HG03432 (cell line): Measurements from ENCODE around the gene SLC6A9.

Experiments
- ATAC-seq: cut with Tn5 transposase; IDR thresholded peaks from one replicate; pipeline ENCODE4 v1.9.1; 2021; ENCODE audit warnings: mild to moderate bottlenecking, moderate library complexity; ENCODE audit not compliant: unreplicated experiment

Gene SLC6A9

DNA sequence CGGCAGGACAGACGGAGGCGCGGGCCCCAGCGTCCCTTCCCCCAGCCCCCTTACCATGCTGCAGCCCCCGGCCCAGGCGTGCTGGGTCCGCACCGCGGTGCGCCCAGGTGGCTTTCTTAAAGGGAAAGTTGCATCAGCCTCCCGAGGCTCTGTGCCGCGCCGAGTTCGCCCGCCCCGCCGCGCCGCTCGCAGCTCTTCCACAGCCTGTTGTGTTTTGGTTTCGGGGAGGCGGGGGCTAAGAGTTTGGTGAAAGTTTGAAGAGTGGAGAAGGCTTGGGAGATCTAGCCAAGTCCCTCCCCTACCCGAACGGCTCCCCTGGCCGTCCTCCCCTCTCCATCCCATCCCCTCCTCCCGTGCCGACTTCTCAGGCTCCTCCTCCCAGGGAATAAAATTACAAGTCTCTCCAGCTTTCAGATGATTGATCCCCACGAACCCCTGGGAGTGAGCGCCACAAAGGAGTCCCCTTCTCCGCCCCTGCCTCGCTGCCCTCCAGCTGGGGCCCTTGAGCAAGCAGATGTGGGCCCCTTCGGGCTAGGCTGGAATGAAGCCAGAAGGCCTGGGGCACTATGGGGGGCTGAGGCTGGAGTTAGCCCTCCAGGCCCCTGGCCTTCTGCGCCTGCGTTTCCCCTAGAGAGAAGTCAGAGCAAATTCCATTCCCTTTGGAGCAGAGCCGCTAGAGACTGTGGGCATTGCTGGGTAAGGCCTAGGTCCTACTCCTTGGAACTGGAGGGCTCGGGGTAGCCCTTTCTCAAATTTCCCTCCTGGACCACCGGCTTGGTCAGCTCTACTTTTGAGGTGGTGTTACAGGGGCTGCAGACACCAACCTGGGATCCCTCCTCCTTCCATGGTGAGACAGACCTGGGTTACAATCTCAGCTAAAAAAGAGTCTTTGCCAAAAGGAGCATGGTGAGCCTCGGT, at the start of gene SLC6A9:
SLC6A9 (minus strand) TSS at position 211 of the 918 bp plus-strand sequence. CDS start 7,185 bp downstream, outside the sequence.
- ATAC-seq, result no peak

DNA sequence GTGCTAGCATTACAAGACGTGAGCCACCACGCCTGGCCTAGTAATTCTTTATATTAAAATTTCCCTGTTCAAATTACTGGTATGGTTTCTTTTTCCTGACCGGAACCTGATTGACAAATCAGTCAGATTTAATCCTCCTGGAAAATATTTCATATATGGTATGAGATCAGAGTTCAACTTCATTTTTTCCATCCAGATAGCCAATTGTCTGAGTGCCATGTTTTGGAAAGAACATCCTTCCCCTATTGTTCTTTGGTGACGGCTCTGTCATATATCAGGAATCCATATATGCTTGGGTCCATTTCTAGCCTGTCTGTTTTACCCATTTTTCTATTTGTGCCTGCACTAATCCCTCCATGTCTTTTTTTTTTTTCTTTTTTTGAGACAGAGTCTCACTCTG, 48.3 kb upstream of the SLC6A9 start:
- no peak for ATAC-seq

DNA sequence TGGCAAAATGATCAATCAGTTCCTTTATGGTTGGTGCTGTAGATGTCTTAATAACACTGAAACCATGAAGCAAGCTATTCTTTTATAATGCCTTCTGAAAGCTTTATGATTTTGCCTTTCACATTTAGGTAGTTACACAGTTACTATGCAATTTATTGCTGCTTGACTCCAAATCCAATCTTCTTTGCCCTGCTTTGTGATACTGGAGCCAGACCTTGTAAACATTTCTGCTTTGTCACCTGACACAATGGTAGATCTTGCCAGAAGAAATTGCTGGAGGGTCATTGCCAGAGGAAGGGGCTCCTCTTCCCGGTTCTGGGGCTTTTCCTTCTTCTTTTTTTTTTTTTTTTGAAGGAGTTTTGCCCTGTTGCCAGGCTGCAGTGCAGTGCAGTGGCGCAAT, 46.8 kb upstream of the SLC6A9 start:
- ATAC-seq, result no peak

DNA sequence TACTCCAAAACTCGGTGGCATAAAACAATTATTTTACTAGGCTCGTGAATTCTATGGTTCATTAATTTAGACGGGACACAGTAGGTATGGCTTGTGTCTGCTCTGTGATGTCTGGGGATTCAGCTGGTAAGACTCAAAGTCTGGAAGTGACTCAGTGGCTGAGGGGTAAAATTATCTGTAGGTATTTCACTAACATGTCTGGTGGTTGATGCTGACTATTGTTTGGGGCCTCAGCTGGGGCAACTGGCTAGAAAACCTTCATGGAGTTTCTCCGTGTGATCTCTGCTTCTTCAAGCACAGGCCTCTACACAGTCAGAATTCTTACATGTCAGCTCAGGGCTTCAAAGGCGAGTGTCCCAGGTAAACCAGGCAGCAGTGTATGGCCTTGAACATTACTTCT, 46.2 kb upstream of the SLC6A9 start:
- no peak for ATAC-seq

DNA sequence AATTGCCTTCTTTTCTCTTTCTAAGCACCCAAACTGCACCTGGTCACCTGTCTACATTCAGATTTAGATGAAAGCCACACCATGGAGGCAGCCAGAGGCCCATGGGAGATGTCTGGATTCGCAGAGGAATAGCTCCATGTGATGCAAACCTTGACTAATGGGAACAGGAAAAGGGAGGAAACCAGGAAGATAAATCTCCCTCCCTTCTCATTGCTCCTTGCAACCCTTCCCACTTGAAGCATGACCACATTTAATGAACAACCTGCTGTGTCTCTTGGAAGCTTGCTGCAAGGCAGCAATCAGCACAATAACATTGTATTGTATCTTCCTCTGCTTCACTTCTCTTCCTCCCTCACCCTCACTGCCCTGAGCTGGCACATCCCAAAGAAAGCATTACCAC, 44.8 kb upstream of the SLC6A9 start:
- ATAC-seq, result no peak

DNA sequence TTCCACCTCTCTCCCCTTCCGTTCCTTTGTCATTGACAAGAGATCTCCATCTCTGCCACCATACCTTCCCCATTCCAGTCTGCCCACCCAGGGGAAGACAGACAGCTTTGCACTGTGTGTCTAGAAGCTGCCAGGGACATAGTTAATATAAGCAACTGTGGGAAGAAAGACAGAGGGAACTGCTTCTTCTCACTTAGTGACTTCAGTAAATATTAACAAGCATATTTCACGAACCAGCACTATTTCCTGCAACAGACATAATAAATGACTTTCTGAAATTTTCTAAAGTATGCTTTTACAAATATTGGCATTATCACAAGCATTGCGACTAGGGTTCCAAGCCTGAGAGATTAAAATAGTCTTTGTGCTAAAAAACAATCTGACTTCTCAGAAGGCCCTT, 43.2 kb upstream of the SLC6A9 start:
- ATAC-seq, result no peak

DNA sequence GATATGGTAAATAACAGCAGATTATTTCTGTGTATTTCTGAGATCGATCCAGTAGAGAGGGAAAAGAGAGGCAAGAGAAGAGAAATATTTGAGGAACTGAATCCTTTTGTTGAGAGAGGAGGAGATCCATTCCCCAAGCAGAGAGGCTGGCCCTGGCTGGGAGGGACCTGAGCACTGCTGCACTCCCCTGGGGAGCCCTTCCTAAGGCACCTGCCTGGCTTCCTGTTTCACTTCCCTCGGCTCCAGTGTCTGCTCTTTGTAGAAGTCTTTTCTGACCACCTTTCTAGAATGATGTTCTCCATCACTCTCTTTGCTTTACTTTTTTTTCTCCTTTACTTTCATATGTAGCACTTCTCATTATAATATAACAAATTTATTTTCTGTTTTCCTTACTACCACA, 42.3 kb upstream of the SLC6A9 start:
- no peak for ATAC-seq

DNA sequence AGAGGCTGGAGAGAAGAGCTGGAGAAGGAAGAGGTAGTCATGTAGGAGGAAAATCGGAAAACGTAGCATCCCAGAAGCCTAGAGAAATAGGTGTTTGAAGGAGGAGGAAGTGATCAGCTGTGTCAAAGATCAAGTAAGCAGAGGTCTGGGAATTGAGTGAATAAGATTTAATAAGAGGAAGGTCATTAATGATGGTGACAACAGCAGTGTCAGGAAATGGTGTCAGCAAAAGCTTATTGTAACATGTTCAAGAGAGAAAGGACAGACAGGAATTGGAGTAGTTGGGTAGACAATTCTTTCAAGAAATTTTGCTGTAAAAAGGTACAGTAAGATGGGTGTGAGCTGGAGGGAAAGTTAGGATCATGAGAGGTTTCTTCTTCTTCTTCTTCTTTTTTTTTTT, 41.6 kb upstream of the SLC6A9 start:
- no peak for ATAC-seq

DNA sequence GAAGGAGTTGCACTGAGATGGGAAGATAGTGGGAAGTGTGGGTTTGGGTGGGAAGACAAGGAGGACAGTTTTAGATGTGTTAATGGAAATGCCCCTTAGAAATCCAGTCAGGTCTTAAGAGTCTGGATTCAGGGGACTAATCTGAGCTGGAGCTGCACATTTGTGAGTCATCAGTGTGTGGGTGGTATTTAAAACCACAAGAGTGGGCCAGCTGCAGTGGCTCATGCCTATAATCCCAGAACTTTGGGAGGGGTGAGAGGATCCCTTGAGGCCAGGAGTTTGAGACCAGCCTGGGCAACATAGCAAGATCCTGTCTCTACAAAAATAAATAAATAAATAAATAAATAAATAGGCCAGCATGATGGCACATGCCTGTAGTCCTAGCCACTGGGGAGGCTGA, 40.9 kb upstream of the SLC6A9 start:
- ATAC-seq, result no peak

DNA sequence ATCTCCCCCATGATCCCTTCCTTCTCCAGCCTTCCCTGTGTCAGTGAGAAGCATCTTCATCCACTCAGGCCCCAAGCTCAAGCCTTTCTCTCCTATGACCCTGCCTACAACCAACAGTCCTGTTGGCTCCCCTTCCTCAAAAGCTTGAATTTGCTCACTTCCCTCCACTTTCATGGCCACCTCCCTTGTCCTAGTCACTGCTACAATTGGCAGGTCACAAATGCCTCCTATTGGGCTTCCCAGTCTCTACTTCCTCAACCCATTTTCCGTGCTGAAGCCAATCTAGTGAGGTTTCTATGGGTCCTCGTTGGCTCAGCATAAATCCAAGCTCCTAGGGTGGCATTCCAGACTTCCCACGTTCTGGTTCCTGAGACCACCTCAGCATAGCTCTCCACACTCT, 40.2 kb upstream of the SLC6A9 start:
- ATAC-seq, result no peak

DNA sequence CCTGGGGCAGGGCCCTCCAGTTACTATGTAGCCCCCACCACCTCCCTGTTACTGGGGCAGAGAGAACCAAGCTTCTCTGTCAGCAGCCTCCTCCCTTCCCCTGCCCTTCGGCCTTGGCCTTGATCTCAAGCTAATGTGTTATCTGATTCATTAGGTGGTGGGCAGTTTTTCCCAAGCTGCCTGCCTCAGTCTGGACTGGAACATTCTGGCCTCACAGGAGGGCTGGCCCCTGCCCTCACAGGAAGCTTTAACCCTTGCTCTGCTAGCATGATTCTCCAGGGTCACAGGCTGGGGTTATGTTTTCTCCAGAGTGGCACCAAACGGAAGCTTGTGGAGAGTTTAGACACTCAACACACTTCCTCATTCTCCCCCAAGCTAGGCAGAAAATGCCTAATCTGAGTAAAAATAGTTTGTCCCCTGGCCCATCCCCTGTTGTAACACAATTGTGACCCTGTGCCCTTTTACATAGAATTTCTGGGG, 37.2 kb upstream of the SLC6A9 start:
- ATAC-seq, result no peak

DNA sequence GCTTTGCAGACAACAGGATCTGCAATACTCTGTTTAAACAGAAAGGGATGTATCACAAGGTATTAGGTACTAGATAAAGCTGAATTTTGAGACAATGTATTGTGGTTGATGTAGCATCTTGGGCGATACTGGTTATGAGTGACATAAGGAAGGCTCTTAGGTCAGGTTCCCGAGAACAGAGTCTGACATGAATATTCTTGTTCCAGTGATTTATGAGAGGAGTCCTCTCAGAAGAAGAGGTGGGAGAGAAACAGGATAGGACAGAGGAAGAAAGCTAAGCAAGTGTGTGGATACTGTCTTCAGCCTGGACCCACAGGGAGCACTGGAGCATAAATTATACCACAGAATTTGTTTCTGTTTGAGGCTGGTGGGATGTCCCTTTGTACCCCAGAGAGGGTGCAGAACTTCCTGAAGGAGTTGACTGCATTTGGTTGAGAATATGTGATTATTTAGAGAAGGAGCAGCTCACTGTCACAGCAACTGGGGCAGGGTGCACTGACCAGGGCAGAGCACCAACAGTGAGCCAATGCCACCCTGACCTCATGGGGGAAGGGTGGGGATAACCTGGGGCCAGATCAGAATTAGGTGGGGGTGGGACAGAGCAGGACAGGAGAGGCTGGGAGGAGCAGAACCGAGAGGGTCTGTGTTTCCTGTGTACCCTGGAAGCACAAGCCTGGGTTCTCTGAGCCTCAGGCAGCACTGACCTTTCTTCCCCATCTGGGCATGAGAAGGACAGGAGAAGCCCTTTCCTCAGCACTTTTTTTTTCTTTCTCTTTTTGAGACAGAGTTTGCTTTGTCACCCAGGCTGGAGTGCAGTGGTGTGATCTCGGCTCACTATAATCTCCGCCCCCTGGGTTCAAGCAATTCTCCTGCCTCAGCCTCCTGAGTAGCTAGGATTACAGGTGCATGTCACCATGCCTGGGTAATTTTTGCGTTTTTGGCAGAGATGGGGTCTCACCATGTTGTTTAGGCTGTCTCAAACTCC, 36.3 kb upstream of the SLC6A9 start:
- ATAC-seq, result peak; percentile 46

DNA sequence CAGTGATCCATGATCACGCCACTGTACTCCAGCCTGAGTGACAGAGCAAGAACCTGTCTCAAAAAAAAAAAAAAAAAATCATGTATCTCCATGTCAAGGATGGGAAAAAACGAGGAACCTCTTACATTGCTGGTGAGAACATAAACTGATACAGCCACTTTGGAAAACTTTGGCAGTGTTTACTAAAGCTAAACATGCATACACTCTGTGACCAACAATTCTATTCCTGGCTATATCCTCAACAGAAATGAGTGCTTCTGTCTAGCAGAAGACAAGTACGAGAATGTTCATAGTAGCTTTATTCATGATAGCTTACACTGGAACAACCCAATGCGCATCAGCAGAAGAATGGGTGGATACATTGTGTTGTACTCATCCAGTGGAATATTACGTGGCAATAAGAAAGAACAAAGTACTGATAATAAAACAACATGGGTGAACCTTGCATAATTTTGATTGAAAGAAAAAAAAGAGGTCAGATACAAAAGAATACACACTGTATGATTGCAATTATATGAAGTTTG, 31.5 kb upstream of the SLC6A9 start:
- no peak for ATAC-seq

DNA sequence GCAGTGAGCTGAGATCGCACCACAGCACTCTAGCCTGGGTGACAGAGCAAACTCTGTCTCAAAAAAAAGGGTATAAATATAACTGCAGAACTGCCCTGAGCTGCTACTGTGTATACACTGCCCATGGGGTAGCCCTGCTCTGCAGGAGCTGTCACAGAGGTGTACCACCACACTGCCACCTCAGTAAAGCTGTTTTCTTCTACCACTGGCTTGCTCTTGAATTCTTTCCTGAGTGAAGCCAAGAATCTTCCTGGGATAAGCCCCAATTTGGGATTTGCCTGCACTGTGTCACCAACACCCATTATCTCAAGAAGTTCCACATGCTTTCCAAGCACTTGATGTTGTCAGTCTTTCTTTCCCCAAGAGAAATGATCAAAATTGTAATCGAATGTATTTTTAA, 30.6 kb upstream of the SLC6A9 start:
- ATAC-seq, result no peak

DNA sequence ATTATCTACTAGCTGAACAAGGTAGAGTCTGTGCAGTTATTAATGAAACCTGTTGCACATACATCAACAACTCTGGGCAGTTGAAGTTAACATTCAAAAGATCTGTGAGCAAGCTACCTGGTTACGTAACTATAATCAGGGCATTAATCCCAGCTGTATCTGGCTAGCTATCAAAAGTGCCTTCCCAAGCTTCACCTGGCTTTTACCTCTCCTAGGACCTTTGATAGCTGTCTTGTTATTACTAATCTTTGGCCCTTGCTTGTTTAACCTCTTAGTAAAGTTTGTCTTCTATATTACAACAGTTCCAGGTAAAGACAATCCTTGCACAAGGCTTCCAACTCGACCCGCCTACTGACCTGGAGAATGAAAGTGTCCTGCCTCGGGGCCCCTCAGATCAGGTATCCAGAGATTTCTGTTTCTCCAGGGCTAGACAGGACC, 29.6 kb upstream of the SLC6A9 start:
- ATAC-seq, result no peak

DNA sequence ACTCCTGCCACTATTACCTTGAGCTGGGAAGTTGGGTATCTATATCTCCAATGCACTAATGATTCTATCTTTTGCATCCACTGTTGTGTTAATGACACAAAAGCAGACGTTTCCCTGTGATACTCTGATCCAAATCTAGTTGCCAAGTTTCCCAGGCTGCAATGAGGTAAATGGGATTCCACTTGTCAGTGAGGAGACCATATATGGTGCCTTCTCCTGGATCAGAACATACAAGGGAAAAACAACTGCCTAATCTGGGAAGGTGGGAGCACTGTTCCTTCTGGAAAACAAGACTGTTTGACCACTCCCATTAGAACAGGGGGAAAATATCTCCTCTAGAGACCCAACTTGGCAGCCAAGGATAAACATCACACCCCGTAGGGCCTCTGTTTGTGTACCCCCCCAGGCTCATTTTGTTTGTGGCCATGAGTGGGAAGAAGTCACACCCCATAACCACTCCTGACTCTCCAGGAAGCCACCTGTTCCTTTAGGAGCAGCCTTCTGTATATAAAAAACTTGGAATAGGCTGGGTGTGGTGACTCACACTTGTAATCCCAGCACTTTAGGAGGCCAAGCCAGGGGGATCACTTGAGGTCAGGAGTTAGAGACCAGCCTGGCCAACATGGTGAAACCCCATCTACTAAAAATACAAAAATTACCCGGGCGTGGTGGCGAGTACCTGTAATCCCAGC, 28.5 kb upstream of the SLC6A9 start:
- no peak for ATAC-seq

DNA sequence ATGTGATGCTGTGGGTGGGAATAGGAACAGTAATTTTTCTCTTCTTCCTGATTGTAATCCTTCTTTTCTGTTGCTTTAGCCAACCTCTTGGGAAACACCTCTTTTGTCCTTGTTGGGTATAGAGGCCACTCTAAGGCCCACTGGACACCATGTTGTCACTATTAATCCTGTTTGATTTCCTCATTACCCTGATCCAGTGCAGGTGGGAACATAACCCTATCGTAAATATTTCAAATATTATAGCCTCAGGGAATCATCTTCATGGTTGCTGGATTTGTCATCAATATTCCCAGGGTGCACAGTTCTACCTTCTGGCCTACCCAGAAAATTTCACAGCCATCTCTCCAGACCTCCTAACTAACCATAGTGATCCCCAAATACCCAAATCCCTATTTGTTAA, 27.9 kb upstream of the SLC6A9 start:
- ATAC-seq, result no peak

DNA sequence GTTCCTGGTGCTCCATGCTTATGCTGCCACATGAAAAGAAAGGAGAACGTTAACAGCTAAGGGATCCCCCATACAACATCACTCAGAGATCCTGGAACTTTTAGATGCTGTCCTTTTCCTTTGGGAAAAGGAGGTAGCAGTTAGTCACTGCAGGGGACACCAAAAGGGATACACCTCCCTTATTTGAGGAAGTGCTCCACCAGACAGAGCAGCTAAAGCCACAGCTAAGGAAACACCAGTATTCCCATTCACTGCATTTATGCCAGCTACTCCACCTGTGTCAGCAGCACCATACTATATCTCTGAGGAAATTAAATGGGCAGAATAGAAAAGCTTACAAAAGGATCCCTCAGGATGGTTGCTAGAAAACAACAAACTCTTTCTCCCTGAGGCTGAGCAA, 26.0 kb upstream of the SLC6A9 start:
- ATAC-seq, result no peak

DNA sequence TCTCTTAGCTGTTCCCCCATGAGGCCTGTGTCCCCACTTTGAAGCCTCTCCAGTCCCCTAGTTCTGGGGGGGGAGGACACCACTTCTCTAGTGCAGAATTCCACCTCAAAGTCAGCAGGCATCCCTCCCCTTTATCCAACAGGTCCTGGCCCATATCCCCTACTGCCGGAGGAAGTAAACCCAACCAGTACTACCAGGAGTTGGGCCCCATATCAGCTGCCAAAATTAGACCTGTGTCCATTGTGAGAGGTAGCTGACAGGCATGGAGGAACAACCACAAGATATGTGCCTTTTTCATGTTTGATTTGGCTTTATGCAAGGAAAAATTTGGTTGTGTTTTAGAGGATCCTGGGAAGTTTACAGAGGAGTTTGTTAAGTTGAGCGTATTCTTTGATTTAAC, 22.1 kb upstream of the SLC6A9 start:
- no peak for ATAC-seq

DNA sequence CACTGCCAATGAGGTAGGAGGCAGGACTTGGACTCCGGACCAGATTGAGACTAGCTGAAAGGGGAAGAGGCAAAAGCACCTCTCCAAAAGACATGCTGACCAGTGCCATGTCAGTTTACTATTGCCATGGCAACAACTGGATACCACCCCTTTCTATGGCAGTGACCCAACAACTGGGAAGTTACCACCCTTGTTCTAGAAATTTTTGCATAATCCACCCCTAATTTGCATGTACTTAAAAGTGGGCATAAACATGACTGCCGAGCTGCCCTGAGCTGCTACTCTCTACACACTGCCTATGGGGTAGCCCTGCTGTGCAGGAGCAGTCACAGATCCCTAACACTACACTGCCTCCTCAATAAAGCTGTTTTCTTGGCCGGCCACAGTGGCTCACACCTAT, 19.0 kb upstream of the SLC6A9 start:
- no peak for ATAC-seq

DNA sequence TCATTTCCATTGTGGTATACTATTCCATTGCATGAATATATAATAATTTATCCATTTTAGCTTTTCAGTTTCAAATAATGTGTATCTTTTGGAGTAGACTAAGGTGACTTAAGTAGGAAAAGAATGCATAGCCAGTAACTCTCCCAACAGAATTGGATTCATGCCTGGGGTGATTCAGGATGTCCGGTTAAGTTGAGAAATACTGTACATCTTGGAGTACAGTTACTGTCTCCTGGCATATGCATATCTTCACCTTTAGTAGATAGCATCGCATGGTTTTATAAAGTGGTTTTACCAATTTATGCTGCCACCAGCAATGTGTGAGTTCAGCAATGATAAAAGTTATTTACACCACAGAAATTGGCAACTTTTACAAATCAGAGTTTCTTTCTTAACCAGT, 18.6 kb upstream of the SLC6A9 start:
- no peak for ATAC-seq
